HG02588 (cell line): ENCODE results near the gene PPP1R37.

Source experiments
- ATAC-seq: cut with Tn5 transposase; IDR thresholded peaks from one replicate; pipeline ENCODE4 v1.9.1; 2021; ENCODE audit warnings: mild to moderate bottlenecking, moderate library complexity; ENCODE audit not compliant: unreplicated experiment

PPP1R37 gene

DNA sequence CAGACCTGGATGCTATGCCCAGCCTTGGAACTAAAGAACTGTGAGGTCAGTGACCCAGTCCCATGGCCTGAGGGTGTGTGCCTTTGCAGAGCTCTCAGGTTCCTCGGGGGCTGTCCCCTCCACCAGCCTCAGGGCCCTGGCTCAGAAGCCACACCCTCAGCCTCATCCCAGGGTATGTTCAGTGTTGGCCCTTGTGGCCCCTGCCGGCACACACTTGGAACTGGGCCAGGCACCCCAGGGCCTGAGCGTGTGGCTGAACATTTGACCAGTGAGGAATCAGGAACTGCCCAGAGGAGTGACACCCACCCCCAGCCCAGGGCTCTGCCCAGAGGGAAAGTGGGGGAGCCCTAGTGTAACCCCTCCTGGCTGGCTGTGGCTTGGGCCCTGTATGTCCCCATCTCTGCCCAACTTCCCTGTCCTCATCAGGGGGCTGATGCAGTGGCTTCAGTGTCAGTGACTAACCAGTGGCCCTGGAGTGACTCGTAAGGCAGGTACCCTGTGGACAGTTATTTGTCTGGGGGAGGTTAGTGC is 57.8 kb downstream of the PPP1R37 start:
- no peak for ATAC-seq

DNA sequence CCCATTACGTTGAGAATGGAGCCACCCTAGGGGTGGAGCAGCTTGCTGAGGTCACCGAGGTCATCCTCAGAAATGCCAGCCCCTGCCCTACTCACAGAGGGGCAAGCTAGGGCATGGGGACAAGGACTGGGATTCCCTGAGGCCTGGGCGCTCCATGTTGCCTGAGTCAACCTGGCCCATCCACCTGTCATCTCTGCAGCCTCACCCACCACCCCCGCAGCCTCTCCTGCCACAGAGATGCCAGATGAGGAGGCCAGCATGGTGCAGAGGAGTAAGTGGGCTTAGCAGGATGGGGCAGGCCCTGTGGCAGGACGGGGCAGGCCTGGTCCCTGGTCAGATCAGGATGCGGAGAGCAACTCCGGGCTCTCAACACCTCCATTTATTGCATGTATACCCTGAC is 58.3 kb downstream of the PPP1R37 start:
- ATAC-seq = no peak

DNA sequence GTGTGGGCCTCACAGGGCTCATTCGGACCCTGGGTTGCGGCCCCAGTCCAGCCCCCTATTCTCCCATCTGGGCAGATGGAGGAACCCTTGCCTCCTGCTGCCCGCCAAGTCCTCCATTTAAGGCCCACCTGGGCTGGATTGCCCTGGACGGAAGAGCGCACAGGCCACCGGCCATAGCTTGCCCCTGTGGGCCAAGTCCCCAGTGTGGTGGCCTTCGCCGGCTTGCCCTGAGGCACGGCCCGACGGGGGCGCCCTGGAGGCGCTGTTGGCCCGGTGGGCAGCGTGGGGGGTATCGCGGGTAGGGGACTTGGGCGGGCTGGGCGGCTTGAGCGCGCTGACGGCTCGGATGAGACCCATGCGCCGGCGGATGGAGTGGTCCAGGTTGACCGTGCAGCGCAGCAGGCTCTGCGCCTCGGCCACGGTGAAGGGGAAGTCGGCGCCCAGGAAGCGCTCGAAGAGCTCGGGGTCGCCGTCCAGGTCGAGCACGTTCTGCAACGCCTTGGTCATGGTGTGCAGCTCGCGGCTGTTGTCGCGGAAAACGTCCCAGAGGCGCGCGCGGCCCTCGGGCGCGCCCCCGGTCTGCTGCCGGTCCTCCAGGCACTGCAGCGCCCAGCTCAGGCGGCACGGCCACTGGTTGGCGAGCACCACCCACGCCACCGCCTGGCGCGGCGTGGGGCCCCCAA is 59.0 kb downstream of the PPP1R37 start:
- no peak for ATAC-seq

DNA sequence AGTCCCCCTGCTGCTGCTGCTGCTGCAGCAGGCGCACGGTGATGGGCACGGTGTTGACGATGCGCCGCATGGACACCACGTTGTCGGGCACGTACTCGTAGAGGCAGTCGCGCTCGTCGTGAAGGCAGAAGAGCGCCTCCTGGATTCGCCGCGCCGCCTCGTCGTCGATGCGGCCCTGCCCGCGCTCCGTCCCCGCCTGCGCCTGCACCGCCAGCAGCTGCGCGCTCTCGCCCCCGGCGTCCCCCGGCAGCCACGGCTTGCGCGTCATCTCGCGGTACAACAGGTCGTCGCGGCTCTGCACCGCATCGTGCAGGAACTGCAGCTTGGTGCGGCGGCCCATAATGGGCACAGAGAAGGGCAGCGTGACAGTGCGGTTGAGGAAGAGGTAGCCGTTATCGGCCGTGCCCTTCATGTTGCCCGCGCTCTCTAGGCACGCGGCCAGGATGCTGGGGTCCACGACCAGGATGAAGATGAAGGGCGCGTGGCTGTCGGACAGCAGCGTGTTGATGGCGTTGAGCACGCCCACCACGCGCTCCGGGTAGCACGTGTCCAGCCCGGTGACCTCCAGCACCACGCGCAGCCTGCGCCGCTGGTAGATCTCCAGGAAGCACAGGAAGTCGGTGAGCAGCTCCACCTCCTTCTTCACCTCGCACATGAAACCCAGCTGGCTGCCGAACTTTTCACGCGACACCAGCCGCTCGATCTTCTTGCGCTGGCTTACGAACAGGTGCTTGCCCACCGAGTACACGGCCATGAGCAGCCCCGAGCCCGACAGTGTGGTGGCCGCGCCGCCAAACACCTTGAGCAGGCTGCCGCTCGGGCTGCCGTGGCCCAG is 59.7 kb downstream of the PPP1R37 start:
- no peak for ATAC-seq

DNA sequence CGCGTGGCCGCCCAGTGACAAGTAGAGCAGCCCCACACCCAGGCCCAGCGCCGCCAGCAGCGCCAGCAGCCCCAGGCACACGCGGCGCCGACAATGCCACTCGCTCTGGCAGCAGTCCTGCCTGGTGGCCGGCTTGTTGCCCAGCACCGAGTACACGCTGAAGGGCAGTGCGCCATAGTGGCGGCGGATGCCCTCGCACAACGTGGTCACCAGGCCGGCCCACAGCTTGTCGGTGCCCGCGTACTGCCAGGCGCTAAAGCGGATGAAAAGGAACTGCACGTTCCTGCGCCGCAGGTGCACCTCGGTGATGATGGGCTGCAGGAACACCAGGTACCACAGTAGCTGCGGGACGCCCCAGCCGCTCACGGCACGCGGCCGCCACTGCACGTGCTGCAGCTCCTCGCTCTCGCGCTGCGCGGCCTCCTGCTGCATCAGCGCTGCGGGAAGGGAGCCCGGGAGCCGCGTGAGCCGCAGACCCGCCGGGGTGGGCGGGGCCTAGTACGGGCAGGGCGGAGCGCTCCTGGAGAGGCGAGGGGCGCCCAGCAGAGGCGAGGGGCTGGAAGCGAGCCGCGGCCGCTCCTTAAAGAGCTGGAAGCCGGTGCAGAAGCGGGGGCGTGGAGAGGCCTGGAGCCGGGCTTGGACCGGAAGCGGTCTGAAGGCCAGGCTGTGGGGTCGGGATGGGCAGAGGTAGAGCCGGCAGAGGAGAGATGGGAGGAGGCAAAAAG is 60.5 kb downstream of the PPP1R37 start:
- no peak for ATAC-seq

DNA sequence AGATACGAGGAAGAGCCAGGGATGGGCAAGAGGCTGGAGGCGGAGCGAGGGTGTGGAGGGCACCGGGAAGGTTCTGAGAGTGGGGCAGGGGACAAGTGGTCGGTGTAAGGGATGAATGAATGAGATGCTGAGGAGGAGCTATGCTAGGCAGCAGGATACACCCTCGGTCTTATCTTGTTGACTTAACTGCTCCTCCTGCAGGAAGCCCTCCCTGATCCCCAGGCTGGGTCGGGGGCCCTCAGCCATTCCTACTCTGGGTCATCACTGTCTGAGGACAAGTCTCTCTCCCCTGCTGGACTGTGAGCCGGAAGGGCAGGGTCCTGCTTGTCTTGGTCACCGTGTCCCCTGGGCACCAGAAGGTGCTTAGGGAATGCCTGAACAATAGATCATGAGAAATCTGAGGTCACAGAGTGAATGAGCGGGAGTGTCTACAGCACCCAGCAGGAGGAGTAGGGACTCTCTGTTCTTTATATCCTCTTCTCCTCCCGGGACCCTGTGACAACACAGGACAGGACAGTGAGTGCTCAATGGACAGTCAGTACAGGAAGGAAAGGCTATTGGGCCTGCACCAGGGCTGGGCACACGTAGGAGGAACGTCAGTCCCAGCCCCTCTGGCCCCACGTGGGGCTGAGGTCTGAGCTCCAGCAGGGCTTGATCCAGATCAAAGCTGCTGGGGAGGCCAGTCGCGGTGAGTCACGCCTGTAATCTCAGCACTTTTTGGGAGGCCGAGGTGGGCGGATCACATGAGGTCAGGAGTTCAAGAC is 61.3 kb downstream of the PPP1R37 start:
- ATAC-seq = no peak

DNA sequence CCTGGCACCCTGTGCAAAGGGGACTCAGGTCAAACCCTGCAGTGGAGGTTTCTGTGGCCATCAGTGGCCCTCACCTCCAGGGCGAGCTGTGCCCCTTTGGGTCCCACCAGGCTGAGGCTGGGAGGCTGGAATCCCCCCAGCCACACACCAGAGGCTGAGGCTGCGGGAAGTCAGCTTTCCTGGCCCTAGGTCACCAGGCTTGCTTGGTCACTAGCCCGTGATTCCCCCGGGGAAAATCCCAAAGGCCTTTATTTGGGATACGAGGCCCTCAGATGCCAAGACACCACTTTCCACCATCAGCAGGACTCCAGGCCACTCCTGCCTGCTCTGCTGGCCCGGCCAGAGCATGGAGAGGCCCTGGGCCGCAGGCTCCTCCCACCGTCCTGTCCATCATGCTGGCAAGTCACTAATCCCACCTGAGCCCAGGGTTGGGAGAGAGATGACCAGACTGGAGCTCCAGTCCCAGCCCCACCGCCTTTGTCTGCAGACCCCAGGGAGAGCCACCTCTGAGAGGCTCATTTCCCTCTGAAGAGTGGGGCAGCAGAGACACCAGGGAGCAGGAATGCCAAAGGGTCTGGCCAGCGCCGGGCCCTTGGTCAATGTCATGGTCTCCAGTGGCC is 63.1 kb downstream of the PPP1R37 start:
- no peak for ATAC-seq

DNA sequence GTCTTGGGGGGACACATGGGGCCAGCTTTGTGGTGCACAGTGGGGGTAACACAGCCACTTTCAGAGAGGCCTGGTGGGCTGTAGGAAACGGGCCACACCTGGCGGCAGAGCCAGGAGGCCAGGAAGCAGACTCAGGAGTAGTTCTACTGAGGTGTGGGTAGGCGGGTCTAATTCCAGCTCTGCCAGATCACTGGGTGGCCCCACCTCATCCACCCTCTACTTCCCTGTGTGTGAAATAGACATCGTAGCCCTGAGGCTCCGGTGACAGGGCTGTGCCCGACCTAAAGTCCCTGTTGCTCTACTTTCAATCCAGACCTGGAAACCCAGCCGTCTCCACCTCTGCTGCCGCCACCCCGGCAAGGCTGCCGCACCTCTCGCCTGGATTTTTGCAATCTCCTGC is 63.8 kb downstream of the PPP1R37 start:
- ATAC-seq = no peak

DNA sequence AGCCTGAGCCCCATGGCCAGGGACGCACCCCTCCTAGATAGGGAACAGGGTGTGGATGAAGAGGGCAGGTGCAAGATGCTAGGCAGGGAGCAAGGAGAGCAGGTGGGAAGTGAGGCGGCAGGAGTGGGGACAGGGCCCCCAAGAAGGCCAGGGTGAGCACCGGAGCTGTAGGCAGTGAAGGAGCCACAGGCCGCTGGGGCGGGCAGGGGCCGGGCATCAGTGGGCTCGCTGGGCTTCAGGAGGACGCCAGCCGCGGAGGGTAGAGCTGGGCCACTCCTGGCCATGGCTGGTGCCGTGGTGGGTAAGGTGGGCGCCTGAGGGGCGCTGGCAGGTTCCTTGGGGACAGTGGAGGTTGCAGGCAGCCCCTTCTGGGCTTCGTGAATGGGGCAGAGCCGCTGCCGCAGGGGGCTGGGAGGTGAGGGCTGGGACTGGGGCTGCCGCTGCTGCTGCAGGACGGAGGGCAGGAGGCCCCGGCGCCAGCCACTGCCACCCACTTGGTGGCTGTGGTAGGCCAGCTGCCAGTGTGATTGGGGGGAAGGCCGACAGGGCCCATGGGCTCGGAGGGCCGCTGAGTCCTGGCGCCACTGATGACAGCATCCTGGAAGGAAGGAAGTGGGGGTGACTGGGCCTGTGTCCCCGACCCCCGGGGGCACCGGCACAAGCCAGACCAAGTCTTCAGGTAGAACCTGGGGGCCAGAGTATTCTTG is 65.7 kb downstream of the PPP1R37 start:
- no peak for ATAC-seq

DNA sequence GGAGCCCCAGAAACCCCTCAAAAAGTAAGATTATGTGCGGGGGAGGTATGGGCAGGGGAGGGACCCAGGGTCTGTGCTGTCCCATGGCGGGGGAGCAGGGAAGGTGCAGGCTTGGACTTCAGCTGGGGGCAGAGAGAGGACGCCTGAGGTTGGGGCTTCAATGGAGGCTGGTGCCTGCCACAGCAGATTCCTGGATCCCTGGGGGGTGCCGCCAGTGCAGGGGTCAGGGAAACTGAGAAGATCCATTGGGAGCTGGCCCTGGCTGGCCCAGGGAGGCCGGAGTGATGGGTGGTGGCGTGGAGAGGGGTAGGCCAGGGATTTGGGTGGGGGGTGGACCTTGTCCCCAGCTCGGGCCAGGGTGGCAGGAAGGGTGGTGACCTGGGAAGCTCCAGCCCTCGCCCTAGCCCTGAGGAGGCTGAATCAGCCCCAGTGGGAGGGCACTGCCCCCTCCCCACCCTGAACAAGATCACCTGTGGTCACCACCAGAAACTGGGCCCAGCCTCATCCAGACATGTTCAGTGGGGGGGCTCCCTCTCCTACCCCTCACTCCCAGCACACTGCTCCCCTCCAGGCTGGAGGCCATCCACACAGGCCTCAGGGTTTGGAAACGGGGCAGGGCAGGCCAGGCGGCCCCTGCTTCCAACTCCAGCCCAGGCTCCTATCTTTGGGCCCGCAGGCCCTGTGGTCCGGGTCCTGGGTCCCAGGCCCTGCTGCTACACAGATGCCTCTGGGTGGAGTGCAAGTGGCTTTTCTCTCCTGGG is 66.4 kb downstream of the PPP1R37 start:
- no peak for ATAC-seq

DNA sequence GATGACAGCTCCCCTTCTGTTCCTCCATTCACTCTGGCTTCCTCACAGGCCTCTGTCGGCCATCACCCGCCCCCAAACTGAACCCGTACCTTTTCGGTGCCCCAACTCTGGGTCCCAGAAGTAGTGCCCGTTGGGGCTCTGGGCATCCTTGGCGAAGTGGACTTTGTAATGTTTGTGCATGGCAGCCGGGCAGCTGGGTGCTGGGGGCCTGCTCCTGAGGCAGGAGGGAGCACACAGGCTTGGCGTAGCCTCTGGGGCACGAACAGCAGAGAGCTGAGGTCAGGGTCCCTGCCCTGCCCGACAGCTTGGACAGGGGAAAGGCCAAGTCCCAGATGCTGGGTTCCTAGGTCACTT is 67.0 kb downstream of the PPP1R37 start:
- ATAC-seq = no peak

DNA sequence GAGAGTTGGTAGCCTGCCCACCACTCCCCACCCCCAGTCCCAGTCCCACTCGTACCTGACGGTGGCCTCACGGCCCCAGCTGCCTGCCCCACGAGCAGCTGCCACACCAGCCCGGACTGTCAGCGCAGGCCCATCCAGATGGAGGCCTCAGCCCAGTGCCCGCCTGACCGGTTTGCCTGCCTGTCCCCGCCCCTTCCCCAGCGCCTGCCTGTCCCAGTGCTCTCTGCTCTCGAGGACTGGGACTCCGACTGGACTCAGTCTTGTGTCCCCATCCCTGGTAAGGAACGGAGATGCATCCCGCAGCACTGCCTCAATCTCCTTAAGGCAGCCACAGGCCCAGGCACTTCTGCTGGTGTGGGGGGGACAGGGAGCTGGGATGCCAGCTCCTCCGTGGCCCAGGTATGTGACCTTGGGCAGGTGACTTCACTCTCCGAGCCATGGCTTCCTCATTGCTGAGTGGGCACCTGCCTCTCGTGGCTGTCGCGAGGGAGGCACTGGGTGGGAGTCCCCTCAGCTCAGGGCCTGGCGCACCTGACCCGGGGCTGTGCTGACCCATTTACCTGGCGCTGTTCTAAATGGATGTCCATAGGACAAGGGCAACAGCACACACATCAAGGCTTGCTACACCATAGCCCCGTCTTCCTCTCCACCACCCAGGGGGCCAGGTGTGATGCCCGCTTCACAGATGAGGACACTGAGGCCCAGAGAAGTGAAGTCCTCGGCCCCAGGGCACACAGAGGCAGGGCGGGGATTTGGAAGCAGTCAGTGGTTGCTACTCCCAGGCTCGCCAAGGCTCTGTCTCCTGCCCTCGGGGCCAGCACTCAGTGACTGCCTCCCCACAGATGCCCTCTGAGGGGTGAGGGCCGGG is 68.1 kb downstream of the PPP1R37 start, which contains the start of gene NKPD1:
Gene NKPD1 (minus strand): TSS at position 113 of the 868 bp plus-strand sequence. CDS start 832 bp downstream, outside the sequence.
- ATAC-seq = no peak

DNA sequence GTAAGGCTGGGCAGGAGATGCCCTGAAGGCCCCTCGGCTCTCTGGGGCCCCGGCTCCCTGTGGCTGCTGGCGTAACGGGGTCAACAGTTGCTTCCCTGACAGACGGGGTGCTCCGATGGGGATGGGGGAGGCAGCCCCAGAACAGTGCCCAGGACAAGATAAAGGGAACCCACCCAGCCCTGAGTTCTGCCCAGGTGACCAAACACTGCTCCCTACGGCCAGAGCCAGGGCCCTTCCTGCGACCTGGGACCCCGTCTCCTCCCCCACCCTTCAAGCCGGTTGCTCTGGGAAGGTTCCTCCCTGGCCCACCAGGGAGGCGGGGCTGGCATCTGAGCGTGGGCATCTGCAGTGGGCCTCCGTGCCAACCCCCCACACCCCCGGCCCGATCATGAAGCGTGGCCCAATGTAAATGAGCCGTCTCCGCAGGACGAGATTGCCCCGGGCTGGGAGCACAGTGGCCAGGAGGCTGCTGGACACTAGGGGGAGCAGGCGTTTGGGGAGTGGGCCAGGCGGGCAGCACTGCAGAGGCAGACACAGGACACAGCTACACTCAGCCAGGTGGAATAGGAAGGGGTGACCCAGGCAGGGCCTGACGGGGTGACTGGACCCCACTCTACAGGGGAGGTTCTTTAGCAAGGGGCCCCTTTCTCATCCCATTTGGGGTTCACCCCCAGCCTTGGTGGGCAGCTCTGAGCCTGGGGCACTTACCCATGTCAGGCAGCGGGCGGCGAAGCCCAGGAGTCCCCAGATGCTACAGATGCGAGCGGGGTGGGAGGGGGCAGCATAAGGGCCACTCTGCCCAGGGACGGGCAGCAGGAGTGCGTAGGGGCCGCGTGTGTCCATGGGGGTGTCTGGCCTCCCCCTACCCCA is 69.0 kb downstream of the PPP1R37 start:
- no peak for ATAC-seq

DNA sequence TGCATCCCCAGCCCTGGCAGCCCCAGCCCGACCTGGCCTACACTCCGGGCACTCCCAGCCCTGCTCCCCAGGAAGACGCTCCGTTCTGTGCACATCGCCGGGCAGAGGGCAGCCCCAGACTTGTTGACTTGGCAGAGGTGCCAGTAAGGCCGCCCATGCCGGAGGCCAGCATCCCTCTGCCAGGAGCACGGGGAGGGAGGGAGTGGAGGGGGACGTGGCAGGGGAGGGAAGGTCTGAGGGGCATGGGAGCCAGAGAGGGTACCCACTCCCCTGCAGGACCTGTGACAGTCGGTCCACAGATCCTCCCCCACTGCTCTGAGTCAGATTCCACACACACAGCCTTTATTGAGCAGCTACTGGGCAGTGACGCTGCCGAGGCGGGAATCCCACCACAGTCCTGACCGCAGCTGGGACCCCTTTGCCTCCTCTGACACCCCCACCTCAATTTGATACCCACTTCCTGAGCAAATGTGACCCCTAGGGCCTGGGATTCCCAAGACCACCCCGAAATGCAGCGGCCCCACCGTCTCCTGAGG is 69.7 kb downstream of the PPP1R37 start:
- no peak for ATAC-seq

DNA sequence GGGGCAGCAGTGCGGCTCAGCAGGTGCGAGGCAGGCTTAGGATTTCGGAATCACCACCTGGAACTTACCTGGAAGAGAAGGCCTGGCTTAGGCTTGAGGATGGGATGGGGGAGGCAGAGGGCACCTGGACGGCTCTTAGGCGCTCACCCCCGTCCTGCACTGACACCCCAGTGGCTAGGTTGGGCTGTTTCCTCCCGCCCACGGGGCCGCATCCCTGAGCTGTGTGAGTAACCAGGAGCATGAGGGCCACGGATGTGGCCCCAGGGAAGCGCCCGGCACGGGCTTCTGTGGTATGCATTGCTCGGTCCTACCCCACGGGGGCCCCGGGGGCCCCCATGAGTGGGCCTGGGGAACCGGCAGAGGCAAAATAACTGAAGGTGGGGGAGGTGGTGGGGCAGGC is 70.2 kb downstream of the PPP1R37 start:
- no peak for ATAC-seq

DNA sequence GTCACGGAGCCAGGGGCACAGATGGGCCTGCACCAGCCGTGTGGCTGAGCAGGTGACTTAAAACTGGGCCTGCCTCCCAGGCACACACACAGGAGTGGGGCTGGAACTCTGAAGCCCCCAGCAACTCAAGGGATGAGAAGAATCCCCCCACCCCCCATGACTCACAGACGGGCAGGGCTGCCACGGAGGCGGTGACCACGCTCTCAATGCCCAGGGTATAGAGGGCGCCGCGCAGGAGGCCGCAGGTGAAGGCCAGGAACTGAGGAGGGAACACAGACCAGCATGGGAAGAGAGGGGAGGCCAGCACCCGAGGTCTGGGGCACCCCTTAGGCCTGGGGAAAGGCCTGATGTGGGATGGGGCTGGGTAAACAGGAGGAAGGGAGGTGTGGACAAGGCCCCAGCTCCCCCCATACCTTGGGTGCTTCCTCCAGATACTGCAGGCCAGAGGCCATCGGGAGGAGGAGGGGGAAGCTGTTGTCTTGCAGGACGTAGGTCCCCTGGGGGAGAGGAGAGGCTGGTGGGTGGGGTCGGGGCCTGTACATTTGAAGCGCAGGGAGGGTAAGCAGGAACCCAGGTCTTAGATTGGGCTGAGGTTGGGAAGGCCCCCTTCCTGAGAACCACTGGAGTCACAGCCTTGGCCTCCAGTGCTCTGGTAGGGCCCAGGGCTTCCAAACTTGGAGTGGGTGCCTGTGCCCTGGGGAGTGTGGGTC is 70.9 kb downstream of the PPP1R37 start:
- no peak for ATAC-seq
